NCI-H1105 treated with DMSO at 0.1 percent for 48 hours (cell line): ENCODE data around the gene NPAS3.
A peak's percentile ranks its signal among the peaks of the same experiment; 100 is the strongest.

Experiments
- DNase-seq: peaks from one replicate; lab custom pipeline; 2025; lab: John Stamatoyannopoulos, UW

NPAS3 gene

GRCh38 chr14:33679461-33680225 is 741.0 kb downstream of the NPAS3 start:
- DNase-seq: no peak

- DNase-seq: no peak
These were observed 742.2 kb downstream of the NPAS3 start for GRCh38 chr14:33680873-33681272.

GRCh38 chr14:33682760-33683159 is 744.1 kb downstream of the NPAS3 start:
- DNase-seq: no peak

- no peak for DNase-seq
These were observed 746.3 kb downstream of the NPAS3 start for GRCh38 chr14:33685026-33685425.

DNA sequence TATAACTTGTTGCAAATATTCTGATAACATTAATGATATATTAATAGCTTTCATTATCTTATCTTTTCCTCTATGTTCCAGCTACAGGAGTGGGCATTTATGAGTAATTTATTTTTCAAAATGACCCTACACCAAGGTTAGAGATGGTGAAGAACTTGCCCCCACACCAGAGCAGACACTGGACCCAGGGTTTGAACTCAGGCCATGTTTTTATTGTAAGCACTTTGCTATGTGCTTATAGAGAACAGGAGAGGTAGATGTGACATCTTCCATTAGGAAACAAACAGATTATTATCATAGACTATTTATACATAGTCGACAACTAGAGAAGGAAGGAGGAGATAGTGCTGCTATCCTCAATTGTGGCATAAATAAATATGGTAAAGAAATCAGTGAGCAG is 747.0 kb downstream of the NPAS3 start:
- DNase-seq: no peak

GRCh38 chr14:33686218-33686617 is 747.5 kb downstream of the NPAS3 start:
- no peak for DNase-seq

DNA sequence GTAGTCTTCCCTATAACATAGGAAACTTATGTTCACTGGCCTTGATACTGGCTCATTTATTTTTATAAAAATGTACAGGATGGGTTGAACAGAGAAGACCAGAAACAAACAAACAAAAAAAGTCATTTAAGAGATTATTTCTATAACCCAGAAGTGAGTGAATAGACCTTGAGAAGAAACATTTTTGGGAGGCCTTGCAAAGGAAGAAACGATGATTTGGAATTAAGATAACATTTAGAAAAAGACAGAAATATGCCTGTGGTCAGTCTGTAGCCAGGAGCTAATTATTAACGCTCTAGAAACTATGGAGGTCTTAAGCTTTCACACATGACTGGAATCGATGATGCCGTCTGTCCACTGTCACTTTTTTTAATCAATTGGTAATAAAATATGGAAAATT is 748.2 kb downstream of the NPAS3 start:
- no peak for DNase-seq

DNA sequence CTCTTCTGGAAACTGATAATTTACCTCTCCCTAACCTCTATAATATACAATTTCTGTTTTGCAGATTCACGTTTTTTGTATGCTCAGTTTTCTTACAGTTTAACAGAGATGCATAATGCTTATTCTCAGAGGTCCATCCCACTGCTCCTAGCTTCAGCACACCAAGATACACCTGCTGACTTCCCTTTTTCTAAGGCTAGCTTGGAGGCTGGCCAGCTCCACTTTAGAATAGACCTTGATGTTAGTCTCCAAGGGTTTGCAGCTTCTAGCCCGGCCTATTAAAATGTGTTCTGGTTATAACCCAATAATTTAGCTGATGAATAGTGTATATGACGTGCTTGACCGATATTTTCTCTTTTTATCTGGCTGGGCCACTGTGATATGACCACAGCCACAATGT is 751.0 kb downstream of the NPAS3 start:
- peak; percentile 12 for DNase-seq

DNA sequence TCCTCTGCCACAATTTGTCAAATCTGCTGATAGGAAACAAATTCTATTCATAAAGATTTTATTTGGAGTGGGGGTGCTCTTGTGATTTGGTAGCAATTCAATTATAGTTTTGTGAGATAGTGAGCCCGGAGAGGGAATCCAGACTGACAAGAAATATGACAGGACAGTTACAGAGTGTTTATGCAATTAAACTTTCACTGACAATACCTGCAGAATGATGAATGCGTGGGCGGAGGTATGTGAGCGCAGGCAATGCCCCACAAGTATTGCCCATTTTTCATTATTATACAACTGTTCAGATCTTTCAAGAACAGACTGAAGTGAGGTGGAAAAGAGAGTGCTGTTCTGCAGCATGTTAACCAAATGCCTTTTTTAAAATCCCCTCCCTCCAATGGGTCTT is 753.2 kb downstream of the NPAS3 start:
- no peak for DNase-seq

GRCh38 chr14:33692762-33693161 is 754.1 kb downstream of the NPAS3 start:
- DNase-seq: no peak

GRCh38 chr14:33693237-33693636 is 754.6 kb downstream of the NPAS3 start:
- no peak for DNase-seq

GRCh38 chr14:33696165-33696564 is 757.5 kb downstream of the NPAS3 start:
- DNase-seq: no peak

GRCh38 chr14:33699300-33699983 is 760.8 kb downstream of the NPAS3 start:
- no peak for DNase-seq

DNA sequence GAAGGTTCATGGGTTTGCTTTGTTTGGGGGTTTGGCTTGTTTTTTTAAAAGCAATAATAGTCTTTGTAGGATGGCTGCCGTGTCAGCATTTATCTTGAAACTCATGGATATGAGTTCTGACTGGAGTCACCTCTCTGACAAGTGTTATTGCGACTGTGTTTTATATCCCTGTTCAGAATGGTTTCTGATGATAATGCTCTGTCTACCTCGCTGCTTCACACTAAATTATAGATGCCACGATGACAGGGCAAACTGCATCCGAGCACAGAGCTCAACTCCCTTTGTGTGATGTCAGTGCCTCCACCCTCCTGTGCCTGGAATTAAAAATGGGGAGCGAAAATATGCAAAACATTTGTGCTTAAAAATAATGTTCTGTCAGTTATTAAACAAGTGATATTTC is 761.4 kb downstream of the NPAS3 start:
- no peak for DNase-seq

GRCh38 chr14:33702293-33702692 is 763.6 kb downstream of the NPAS3 start:
- no peak for DNase-seq

- DNase-seq: peak; percentile 88
These were observed 765.8 kb downstream of the NPAS3 start for GRCh38 chr14:33704481-33704880.

- DNase-seq: no peak
These were observed 766.8 kb downstream of the NPAS3 start for GRCh38 chr14:33705490-33705889.

DNA sequence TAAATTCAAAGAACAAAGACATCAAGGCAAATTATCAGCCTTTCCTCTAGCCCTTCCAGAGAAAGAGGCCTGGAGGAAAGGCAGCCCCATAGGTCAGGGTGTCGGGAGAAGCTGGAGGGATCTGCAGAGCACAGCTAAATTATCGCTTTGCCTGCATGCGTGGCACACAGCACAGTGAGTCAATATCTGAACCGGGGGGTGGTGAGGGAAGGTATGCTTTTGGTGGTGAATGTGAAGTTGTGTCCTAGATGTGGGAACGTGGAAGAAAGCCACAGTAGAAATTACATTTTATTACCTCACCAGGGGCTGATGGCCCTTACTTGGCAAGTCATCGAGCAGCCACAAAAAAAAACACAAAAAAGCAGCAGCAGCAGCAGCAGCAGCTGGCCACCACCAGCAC is 769.0 kb downstream of the NPAS3 start:
- DNase-seq: no peak

DNA sequence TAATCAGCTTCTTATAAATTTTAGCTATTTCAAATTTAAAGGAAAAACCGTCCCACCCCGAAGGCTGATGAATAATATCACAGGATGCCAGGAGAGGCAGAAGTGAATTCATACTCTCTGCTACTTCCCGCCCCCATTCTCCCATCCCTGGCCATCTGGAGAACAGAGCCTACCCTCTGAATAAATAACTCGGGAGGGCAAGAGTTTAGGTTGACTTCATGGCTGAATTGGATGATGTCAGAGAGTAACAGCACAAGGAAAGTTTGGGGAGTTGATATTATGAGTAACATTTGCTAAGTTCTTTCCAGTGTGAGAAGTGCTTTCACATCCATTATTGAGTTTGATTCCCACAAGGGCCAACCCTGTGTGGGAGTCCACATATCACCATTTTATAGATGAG is 770.6 kb downstream of the NPAS3 start:
- DNase-seq: no peak

- no peak for DNase-seq
These were observed 771.0 kb downstream of the NPAS3 start for GRCh38 chr14:33709711-33710110.

GRCh38 chr14:33710273-33710672 is 771.6 kb downstream of the NPAS3 start:
- no peak for DNase-seq

DNA sequence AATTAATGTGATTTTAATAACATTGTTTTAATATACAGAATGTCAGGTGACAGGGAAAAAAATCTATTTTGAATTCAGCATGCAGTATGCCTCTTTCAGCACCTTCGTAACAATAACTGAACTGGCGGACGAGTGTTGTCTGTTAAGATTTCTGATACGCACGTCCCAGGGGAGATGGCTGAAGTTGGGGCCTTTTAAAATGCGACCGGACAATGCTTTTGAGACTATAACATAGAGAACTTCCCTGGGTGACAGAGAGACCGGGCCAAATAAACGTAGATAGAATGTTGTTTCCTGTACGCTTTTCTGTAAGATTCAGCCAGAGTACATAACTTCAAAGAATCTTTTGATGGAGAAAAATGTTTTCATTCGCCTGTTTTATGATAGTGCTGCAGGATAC is 772.5 kb downstream of the NPAS3 start:
- no peak for DNase-seq

DNA sequence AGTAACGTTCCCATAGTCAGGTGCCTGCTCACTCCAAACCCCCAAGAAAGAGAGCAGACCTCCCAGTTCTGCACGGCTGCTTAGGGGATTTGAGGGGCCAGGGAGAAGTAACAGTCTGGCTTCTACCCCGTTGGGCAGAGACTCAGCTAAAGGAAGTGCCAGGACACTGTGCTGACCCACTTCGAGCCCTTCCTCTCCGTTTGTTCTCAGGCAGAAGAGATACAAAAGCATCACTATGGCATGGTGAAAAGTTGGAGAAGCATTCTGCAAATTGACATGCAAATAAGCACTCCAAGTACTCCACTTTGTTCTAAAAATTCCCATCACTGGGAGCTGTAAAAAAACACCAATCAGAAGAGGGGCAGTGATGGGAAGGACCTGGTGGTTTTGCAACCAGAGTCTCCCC is 773.1 kb downstream of the NPAS3 start:
- DNase-seq: no peak
